K562 (cell line): Measurements from ENCODE around the gene ODAPH. TPM values are rescaled to one million over a fixed set of nuclear protein-coding genes. Genes with fewer than 3 reads are reported as not detected.
A peak's percentile ranks its signal among the peaks of the same experiment; 100 is the strongest.

Source experiments
- CEBPB ChIP-seq: fragments of 450-650 bp; IDR thresholded peaks from 2 replicates; pipeline ENCODE4 v1.6.1; 2016; ENCODE audit warnings: missing genetic modification characterization, missing compliant biosample characterization
- ERF ChIP-seq: fragments of 450-650 bp; formaldehyde crosslinking; IDR thresholded peaks from 2 replicates; pipeline ENCODE4 v1.4.0; 2020; ENCODE audit warnings: mild to moderate bottlenecking, mixed read lengths
- ESRRA ChIP-seq: fragments of 450-650 bp; IDR thresholded peaks from 2 replicates; pipeline ENCODE4 v1.6.1; 2014; ENCODE audit warnings: low read depth, mild to moderate bottlenecking, moderate library complexity, borderline replicate concordance
- ETV5 ChIP-seq: sonication (generic); formaldehyde crosslinking; IDR thresholded peaks from 2 replicates; pipeline ENCODE4 v1.4.0; 2020; ENCODE audit warnings: low read depth, mild to moderate bottlenecking, missing genetic modification reagents
- FOXJ3 ChIP-seq: sonication (generic); formaldehyde crosslinking; IDR thresholded peaks from 2 replicates; pipeline ENCODE4 v1.4.0; 2020; ENCODE audit warnings: mild to moderate bottlenecking, missing genetic modification reagents
- GATA2 ChIP-seq: sonication (generic); formaldehyde crosslinking; IDR thresholded peaks from 2 replicates; pipeline ENCODE4 v1.4.0; 2020; ENCODE audit warnings: mild to moderate bottlenecking, missing genetic modification reagents
- GATAD2A ChIP-seq: fragments of 450-650 bp; IDR thresholded peaks from 2 replicates; pipeline ENCODE4 v1.6.1; 2017
- HSF4 ChIP-seq: fragments of 250-450 bp; sonication (Bioruptor Pico); IDR thresholded peaks from 2 replicates; pipeline ENCODE4 v2.1.2; 2022; ENCODE audit warnings: mild to moderate bottlenecking, moderate library complexity, borderline replicate concordance
- KDM2B ChIP-seq: fragments of 250-450 bp; sonication (Bioruptor Pico); IDR thresholded peaks from 2 replicates; pipeline ENCODE4 v1.8.0; 2021; ENCODE audit warnings: mild to moderate bottlenecking, moderate library complexity
- MEF2D ChIP-seq: conservative IDR thresholded peaks from 2 replicates; pipeline ENCODE4 v1.6.1; 2016; ENCODE audit warnings: low read depth, missing genetic modification characterization, missing compliant biosample characterization
- MTA2 ChIP-seq: fragments of 450-650 bp; IDR thresholded peaks from 2 replicates; pipeline ENCODE4 v1.6.1; 2016; ENCODE audit warnings: low read depth
- NCOA1 ChIP-seq: fragments of 450-650 bp; IDR thresholded peaks from 2 replicates; pipeline ENCODE4 v1.6.1; 2016; ENCODE audit warnings: low read depth
- NFIC ChIP-seq: fragments of 450-650 bp; IDR thresholded peaks from 2 replicates; pipeline ENCODE4 v1.6.1; 2017; ENCODE audit warnings: mild to moderate bottlenecking, inconsistent platforms
- NKRF ChIP-seq: fragments of 450-650 bp; IDR thresholded peaks from 2 replicates; pipeline ENCODE4 v1.6.1; 2016; ENCODE audit warnings: borderline replicate concordance
- NR2C2 ChIP-seq, 2 experiments: fragments of 200-800 bp in 1 of 2; sonication (Bioruptor generic) in 1 of 2; sonication (generic) in 1 of 2; formaldehyde crosslinking in 1 of 2; IDR thresholded peaks; 2 replicates each; pipeline versions ENCODE4 v1.6.1 to v1.8.0; 2016 to 2022; ENCODE audit warnings: mild to moderate bottlenecking in 1 of 2, missing compliant biosample characterization in 1 of 2, missing genetic modification characterization in 1 of 2, missing genetic modification reagents in 1 of 2
- STAG1 ChIP-seq: sonication (generic); formaldehyde crosslinking; IDR thresholded peaks from 2 replicates; pipeline ENCODE4 v1.5.0; 2020; ENCODE audit warnings: missing genetic modification reagents, borderline replicate concordance
- STAT6 ChIP-seq: sonication (generic); formaldehyde crosslinking; IDR thresholded peaks from 2 replicates; pipeline ENCODE4 v1.8.1; 2023; ENCODE audit warnings: mild to moderate bottlenecking, missing genetic modification reagents
- TEAD1 ChIP-seq, 2 experiments: fragments of 450-650 bp in 1 of 2; sonication (generic) in 1 of 2; formaldehyde crosslinking; IDR thresholded peaks; 2 replicates each; pipeline versions ENCODE4 v1.4.0 to v1.8.0; 2020 to 2022; ENCODE audit warnings: mild to moderate bottlenecking in 2 of 2, missing genetic modification reagents in 1 of 2
- TEAD4 ChIP-seq, 2 experiments: sonication (generic) in 1 of 2; formaldehyde crosslinking in 1 of 2; IDR thresholded peaks; 2 replicates each; pipeline versions ENCODE4 v1.6.1 to v1.8.0; 2012 to 2022; ENCODE audit warnings: borderline replicate concordance in 1 of 2, inconsistent platforms in 1 of 2, low read length in 1 of 2, mild to moderate bottlenecking in 1 of 2, missing genetic modification reagents in 1 of 2
- XRCC4 ChIP-seq: IDR thresholded peaks from one replicate; pipeline ENCODE4 v1.6.1; 2011; ENCODE audit not compliant: insufficient read depth, insufficient read length; ENCODE audit errors: extremely low read depth
- ZNF24 ChIP-seq: fragments of 450-650 bp; IDR thresholded peaks from 2 replicates; pipeline ENCODE4 v1.6.1; 2016
- ZNF347 ChIP-seq: fragments of 450-650 bp; formaldehyde crosslinking; IDR thresholded peaks from 2 replicates; pipeline ENCODE4 v1.4.0; 2020; ENCODE audit warnings: low read depth, mild to moderate bottlenecking, moderate library complexity
- ZNF717 ChIP-seq: fragments of 250-450 bp; sonication (Bioruptor Pico); IDR thresholded peaks from 2 replicates; pipeline ENCODE4 v1.5.0; 2021
- ZNF764 ChIP-seq: fragments of 250-450 bp; sonication (Bioruptor Pico); IDR thresholded peaks from 2 replicates; pipeline ENCODE4 v1.4.0; 2020; ENCODE audit warnings: low read depth, mild to moderate bottlenecking, moderate library complexity
- ZNF778 ChIP-seq: fragments of 450-650 bp; formaldehyde crosslinking; IDR thresholded peaks from 2 replicates; pipeline ENCODE4 v1.4.0; 2020; ENCODE audit warnings: mild to moderate bottlenecking, moderate library complexity
- polyA plus RNA-seq, 8 experiments: library from polyadenylated mRNA; depleted of rRNA in 4 of 8; stranded (reverse) in 5 of 8; unstranded in 3 of 8; fragments of >200 nt; fragmentation: Nextera tagmentation in 2 of 8; fragmentation: Illumina TruSeq in 1 of 8; extraction: Ambion mirVana in 2 of 8; extraction: Trizol in 1 of 8; gene quantifications; 2 replicates each; pipeline versions ENCODE4 v1.2.1 to v1.2.3, GENCODE V29; 2011 to 2014; ENCODE audit warnings: inconsistent platforms in 1 of 8, missing spikeins in 1 of 8
- total RNA-seq, 7 experiments: library from RNA; depleted of rRNA in 6 of 7; stranded (reverse); fragments of >200 nt in 6 of 7; fragmentation: Illumina TruSeq in 2 of 7; extraction: Trizol in 2 of 7; gene quantifications; 2 replicates each; pipeline versions ENCODE4 v1.2.1 to v1.2.3, GENCODE V29; 2011 to 2021; ENCODE audit warnings: low replicate concordance in 1 of 7

The ODAPH gene
- total and polyA plus RNA-seq, 9 of the 15 experiments (the other 6 are each of a cell fraction or from before 2014, with no cell fraction given), result not detected

DNA sequence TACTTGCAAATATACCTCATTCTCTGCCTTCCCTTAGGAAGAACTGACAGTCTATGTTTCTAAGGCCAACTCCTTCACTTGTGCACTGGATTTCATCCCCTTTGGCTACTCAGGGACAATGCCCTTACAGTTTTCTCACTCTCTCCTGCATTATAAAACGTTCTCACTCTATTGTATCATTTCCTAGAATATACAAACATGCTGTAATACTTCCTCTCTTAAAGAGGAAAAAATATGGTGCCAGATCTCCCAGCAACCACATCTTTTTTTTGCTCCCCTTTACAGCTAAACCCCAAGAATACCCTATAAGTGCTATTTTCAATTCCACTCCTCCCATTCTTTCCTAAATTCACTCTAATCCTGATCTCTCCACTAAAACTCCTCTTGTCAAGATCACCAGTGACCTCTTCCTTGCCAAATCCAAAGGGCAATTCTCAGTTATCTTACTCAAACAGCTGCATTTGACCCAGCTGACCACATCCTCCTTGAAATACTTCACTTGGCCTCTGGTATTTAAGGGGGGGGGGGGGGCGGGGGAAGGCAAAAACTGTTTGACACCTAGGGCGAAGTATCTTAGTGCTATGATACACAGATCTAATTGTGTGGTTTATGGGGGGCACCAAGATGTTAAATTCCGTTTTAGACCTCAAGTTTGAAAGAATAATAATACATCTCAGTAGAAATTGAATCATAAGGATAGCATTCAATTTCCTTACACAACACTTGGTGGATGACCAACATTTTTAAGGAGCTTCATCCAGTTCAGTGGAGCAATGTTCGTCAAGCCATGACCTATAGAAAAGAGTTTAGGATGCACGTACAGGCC is 43.3 kb upstream of the ODAPH start (continued):
- TF ChIP-seq TEAD4 (IDR thresholded peaks at IDR 0.05; ENCODE audit: low read length) (peak; percentile 94), TEAD4 (CRISPR knock-in tag; IDR thresholded peaks at IDR 0.05; ENCODE audit: borderline replicate concordance) (no peak), GATA2 (CRISPR knock-in tag) (peak; percentile 74; the same call in 1 of the 2 replicates), ZNF24 (peak; percentile 24; the same call in 1 of the 2 replicates), XRCC4 (no peak), CEBPB (tag) (peak; percentile 55), NR2C2 (CRISPR knock-in tag; IDR thresholded peaks at IDR 0.05) (no peak), NR2C2 (tag; IDR thresholded peaks at IDR 0.05) (peak; percentile 85), NKRF (0 out of 2 replicates have a peak, but pooled peaks have one; percentile 15), MTA2 (peak; percentile 86), TEAD1 (CRISPR knock-in tag; IDR thresholded peaks at IDR 0.05) (peak; percentile 74 to 77; a peak in 3 of 4 replicates), ESRRA (peak; percentile 88; the same call in 1 of the 2 replicates), ZNF764 (CRISPR knock-in tag) (peak; percentile 19; the same call in 1 of the 2 replicates), NFIC (peak; percentile 76), STAG1 (CRISPR knock-in tag) (no peak), ZNF347 (CRISPR knock-in tag) (no peak), ZNF717 (CRISPR knock-in tag) (no peak), FOXJ3 (CRISPR knock-in tag) (no peak), ETV5 (CRISPR knock-in tag) (0 out of 2 replicates have a peak, but pooled peaks have one; percentile 53), ERF (CRISPR knock-in tag) (no peak), ZNF778 (no peak), KDM2B (CRISPR knock-in tag) (no peak), NCOA1 (0 out of 2 replicates have a peak, but pooled peaks have one; percentile 26), GATAD2A (peak; percentile 62; the same call in 1 of the 2 replicates), STAT6 (no peak), MEF2D (tag) (no peak), HSF4 (CRISPR knock-in tag) (no peak)
